Activated CD8-positive, alpha-beta memory T cell treated with anti-CD3 and anti-CD28 coated beads, Interleukin-2, amount 50 U/mL, for 4 hours (primary cell): ENCODE data around the gene SHISA6.

Experiments used
- DNase-seq: peaks from one replicate; pipeline ENCODE4 v3.0.0-alpha.2; 2020

Gene SHISA6

DNA sequence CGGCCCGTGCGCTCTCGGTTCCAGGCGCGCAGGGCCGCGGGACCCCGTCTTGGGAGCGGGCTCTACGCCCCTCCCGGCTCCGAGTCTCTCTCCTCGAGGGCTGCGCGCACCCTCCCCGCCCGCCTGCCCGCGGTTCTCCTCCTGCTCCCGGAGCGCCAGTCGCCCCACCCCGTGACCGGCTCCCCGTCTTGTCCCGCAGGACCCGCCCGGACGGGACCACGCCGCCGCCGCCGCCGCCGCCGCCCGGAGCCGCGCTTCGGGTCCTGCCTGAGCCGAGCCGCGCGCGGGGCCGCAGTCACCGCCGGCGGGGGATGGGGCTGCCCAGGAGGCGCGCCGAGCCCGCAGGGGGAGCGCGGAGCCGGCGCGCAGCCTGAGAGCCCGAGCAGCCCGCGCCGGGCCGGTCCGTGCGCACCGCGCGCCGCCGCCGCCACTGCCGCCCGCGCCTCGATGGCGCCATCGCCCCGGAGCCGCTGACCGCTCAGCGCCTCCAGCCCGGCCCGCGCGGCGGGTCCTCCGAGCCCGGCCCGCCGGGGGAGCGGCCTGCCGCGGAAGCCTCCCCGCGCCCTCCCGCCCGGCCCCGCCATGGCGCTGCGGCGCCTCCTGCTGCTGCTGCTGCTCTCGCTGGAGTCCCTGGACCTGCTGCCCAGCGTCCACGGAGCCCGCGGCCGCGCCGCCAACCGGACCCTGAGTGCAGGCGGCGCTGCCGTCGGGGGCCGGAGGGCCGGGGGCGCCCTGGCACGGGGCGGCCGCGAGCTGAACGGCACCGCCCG lies at the start of gene SHISA6:
TSS of gene SHISA6 (plus strand) at position 373 of the 770 bp plus-strand sequence.
- DNase-seq, result no peak

DNA sequence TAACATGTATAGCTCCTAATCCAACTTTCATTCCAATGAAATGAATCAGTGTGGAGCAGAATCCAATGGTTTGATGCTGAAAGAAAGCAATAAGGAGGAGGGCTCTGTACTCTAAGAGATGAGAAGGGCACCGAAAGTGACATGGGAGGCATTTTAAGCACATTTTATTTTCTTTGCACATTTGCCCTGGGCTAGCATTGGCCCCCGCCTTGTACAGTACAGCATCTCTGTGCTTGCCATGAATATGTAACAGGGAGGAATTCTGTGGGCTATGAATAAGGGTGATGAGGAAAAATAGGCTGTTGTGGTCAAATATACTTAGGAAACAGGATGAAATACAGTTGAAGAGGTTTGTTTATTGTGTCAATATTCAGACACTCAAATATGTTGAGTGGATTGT lies 45.2 kb upstream of the SHISA6 start:
- no peak for DNase-seq

DNA sequence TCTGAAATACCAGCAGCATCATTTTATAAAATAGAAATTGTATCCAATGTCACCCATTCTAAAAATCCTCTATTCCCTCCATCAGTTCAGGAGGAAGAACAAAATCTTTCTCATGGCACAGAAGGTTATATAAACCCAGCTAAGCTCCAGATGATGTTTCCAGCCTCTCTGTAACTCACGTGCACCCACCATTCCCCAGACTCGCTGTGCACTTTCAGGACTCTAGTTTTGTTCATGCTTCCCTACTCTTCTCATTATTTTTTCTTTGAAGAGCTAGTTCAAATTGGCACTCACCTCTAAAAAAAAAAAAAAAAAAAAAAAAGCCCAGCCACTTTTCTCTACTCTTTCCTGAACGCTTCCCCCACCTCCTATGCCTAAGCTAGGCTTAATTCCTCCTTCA lies 36.0 kb upstream of the SHISA6 start:
- no peak for DNase-seq

DNA sequence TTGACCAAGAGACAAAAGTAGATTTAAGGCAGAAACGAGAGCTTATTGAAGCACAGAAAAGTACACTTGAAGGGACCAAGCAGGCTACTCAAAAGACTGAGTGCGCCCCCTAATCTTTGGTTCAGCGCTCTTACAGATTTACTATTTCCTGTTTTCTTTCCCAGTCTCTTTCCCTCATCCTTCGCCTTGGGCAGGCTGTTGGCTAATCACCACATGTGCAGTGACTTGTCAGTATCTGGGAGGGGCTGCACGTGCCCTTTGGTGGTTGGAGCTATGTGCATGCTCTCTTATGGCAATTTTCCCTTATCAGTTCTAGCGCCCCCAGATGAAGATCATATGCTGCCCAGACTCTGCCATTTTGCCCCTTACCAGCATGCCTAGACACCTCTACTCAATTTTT lies 35.4 kb upstream of the SHISA6 start:
- DNase-seq, result no peak

DNA sequence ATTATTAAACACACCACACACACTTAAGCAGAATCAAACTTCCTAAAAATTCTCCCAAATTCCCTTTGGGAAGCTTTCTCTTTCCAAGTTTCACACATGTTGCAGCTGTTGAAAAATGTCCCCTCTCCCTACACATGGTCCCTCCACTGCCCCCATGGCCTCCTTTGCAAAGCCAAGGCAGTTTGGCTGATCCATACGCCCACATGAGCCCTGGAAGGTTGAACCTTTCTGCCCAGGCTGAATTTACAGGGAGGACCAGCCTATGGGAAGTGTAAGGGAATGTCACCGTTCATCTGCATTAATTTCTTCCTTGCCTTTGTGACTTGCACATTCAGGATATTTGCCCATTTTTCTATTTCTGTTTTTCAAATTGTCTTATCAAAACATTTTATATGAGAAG lies 31.1 kb upstream of the SHISA6 start:
- DNase-seq, result no peak

DNA sequence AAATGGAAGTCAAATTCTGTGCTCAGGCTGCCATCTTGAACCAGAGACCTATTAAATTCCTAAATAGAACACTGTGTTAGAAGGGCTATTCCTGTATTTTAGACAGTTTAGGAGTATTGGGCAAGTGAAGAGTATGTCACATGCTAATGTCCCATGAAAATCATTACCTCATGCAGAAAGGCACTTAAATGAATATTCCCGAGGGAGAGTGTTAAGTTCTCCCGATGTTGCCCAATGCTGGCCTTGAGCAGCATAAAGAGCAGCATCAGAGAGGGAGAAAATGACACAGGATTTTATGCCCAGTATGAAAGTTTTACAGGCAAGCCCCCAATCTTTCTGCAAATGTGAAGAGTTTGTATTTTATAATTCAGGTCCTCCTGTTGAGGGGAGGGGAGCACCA lies 28.2 kb upstream of the SHISA6 start:
- no peak for DNase-seq

DNA sequence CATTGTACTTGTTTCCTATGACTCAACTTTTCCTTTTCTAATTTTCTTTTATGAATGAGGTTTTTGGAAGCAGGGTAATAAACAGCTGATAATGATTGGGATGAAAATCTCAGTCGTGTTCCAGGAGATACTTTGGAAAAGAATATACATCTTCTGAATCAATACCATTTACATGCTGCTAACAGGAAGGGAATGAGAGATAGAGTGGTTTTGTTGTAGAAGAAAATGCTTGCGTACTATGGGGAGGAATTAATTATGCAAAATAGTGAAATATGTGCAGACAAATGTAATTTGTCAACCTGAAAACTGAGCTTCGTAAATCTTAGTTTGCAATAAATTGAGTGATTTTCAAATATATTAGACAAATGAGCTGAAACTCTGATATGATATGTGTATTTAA lies 24.0 kb upstream of the SHISA6 start:
- DNase-seq, result no peak

DNA sequence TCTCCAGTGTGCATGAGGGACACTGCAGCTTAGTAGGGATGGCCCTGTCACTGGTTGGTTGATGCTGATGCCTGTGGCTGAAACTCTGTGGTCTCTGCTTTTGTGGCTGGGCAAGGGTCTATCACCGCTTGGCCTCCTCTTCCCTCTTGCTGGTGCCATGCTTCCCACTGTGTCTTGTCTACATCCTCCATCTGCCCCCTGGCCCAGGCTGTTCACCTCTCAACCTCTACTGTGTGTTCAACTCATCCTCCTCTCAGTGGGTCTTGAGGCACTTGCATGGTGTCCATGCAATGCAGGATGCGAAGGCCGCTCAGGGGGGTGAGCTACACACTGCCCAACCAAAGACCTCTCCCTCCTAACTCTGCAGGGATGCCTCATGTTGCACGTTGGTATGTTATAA lies 19.8 kb upstream of the SHISA6 start:
- no peak for DNase-seq

DNA sequence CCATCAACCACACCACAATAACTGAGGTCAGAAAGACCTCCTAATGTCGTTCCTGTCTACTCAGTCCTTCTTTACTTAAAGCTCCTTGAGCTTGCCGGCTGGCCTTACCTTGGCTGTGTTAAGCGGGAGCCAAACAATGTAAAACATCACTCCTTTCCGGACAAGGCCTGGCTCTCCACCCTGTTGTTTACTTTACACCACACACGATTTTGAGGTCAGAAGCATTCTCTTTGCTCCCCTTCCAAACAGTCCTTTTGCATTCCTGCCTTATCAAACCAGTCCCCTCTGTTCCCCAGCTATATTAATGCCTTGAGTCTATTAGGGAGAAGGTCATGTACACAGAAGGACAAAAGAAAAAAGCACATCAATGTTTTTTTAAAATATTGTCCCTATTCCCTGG lies 19.3 kb upstream of the SHISA6 start:
- no peak for DNase-seq

DNA sequence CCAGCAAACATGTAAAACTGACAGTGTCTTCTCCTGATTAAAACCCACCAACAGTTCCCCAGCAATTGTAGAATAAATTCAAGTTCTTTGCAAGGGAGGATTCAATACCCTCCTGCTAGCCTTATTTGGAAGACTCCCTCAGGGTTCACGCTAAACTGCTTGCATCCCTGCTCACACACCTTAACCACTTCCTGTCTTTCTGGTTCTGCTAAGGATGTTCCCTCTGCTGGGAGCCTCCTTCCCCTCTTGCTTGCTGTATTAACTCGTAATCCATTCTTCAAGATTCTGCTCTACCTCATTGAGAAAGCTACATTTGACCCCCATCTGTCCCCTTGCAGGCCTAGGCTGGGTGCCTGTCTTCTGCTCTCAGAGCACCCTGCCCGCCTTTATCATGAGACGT lies 2.3 kb upstream of the SHISA6 start:
- DNase-seq, result no peak

DNA sequence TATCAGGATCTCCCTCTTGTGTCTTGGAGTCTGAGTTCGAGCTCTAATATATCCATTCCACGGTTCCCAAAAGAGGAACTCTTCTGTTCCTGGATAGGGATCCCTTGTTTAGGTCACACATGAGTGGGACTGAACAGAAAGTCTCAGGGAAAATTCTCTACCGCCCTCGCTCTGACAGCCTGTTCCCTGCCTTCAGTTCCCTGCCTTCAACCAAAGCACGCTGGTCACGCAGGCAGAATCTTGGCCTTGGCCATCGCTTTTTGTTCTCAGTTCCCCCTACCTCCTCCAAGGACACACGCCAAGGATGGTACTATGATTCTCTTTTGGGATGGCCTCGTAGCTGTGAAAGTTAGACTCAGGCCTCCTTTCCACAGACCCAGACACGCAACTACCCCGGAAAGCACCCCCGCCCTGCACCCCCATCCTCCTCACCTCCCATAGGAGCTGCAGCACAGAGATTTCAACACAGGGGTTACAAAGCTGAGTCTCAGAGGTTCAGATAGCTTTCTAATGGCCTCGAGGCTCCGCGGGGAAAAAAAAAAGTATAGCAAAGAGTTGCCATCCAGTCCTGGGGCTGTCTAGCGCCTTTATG lies 1.5 kb upstream of the SHISA6 start:
- DNase-seq, result no peak

DNA sequence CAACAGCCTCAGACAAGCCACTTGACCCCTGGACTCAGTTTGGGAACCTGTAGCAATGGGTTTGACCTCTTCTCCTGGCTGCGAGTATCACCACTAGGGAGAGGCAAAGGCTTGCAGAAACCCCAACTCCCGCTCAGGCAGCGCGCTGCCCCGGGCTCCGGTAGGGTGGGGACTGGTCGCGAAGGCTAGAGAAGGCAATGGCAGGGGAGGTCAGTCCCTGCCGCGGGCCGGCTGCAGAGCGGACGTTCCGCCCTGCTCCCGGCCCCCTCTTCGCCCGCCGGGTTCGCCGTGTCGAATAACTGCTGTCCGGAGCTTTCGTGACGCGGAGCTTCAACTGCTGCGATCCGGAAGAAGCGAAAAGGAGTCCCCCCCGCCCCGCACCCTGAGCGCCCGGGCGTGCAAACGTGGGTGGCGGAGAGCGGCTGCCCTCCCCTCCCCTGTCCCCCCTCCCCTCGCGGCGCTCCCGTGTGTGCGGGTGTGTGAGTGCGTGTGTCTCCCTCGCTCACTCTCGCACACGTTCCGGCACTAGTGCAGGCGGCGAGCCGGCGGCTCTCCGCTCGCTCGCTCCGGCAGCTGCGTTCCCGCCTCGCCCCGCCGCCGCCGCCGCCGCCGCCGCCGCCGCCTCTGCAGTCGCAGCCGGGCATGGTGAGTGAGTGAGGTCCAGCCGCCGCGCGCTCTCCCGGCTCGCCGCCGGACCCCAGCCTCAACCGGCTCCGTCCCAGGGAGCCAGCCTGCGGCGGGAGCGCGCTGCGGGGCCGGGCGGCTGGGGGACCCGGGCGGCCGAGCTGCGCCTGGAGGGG lies 772 bp upstream of the SHISA6 start:
- DNase-seq, result no peak

DNA sequence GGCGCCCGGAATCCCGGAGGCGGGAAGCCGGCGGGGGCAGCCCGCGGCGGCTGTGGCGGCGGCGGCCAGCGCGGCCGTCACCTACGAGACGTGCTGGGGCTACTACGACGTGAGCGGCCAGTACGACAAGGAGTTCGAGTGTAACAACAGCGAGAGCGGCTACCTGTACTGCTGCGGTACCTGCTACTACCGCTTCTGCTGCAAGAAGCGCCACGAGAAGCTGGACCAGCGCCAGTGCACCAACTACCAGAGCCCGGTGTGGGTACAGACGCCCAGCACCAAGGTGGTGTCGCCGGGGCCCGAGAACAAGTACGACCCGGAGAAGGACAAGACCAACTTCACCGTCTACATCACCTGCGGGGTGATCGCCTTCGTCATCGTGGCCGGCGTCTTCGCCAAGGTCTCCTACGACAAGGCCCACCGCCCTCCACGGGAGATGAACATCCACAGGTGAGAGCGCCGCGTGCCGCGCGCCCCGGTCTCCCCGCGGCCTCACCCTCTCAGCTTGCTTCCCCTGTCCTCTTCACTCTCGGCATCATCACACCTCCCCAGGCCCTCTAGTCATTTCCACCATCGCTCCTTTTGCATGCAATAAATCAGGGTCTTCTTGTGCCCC lies 706 bp downstream of the SHISA6 start:
- no peak for DNase-seq

DNA sequence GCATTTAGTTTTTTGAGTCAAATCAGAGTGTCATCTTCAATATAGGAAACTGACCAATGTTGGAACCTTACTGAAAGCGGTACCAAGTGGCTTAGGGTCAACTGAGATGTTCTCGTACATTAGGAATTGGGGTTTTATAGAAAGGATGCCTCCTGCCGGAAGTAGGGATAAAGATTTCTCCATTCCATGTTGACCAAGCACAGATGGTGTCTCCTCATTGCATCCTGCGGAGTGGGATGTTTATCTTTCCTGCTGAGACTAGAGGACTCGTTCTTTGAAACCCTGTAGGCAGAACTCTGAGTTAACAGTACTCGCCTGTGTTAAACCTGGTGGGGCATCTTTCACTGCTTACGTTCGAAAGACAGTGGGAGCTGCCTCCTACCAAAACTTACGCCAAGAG lies 1.4 kb downstream of the SHISA6 start:
- DNase-seq, result no peak

DNA sequence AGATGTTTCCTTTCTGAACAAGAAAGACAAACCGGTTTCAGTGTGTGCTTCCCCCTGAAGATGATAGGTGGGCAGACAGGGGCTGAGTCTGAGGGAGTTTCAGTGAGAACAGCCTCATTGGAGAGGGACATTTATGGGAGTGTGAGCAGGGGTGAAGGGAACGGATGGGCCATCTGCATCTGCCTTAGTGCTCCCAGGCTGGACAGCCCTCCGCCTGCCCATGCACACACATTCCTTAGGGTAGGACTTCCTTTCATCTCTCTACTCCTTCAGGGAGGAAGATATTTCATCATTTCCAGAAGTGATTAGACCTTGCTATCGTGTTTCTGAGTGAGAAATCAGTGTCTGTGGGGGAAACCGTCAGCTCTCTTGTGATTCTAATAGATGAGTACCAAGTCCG lies 3.8 kb downstream of the SHISA6 start:
- DNase-seq, result no peak

DNA sequence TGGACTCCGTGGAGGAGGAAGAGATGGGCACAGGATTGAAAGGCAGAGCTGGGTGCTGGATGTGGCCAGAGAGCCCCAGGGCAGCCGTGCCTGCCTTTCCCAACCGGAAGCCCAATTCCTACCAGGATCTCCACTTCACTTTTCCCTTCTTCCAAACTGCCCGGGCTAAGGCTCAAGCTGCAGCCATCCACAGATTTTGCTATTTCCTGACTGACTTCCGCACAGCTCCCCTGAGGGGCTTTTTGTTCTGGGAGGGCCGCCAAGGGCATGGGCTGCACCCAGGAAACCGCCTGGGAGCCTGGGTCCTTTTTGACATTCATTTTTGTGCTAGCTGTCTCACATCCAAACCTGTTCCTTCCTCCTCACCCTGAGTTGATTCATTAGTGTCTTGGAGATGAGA lies 4.2 kb downstream of the SHISA6 start:
- DNase-seq, result no peak

DNA sequence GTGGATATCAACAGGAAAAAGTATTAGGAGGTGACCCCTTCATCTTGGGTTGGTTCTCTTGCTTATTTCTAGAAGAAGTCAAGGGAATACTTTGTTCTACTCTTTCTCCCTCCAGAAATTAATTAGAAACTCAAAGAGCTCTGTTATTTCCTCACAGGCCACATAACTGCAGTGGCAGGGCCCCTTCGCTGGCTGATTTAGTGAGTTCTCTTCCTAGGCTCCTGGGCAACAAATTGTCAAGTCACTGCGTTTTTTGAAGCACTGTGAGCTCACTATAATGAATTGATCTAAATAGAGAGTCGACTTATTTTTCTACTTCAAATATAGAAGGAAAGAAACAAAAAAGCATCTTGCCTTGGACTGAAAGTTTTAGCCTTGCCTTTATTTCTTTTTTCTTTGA lies 4.8 kb downstream of the SHISA6 start:
- no peak for DNase-seq

DNA sequence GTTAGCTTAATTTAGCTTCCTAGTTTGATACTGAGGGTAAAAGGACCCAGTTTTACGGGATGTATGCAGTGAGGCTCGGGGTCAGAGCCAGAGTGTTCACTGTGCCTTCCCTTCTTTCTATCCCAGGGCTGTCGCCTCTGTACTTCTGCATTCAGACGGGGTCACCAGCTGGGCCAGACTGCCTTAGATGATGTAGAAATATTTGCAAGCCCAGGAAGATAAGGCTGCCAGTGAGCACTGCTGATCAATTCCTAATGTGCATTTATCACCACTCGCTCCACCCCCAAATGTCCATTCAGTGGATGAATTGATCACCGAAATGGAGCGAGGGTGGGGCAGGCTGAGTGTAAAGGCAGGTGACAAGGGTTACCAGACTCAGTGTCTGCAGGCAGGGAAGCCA lies 9.1 kb downstream of the SHISA6 start:
- no peak for DNase-seq

DNA sequence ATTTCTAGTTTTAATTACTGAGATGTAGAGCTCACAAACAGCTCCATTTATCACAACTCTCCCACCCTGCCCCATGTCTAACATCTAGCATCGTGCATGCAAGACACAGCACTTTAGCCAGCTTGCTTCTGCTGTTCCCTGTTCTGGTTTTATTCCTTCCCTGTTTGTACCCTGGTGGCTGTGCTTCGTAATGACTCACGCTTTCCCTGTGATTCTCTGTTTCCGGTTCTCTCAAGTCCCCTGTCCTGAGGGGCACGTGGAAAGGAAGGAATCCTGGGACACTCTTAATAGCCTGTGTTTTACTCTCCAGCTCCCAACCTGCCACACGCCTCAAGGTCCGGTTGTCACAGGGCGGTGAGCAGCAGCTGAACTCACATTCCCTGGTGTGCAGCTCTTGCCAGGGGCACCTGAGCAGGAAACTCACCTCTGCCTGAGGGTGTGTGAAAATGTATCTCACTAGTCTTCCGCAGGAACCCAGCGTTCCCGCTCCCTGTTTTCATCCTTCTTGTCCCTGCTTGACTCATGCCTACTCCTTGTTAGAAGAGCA lies 10.6 kb downstream of the SHISA6 start:
- no peak for DNase-seq

DNA sequence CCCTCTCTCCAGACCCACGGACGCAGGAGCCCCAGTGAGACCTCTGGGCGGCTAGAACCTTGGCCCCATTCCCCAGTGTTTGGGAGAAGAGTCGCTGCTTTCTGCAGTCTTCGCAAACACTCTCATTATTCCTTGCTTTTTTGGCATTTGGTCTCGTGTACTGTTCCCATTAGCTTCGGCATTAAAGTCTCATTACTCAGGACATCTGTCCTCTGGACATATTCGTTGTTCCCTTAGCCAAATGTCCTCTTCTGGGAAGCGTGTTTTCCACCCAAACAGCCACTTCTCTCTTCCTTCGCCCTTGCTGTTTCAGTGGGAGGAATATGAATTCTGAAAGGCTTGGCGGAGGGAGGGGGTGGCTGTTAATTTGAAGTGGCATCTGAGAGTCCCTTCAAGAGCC lies 11.1 kb downstream of the SHISA6 start:
- no peak for DNase-seq

DNA sequence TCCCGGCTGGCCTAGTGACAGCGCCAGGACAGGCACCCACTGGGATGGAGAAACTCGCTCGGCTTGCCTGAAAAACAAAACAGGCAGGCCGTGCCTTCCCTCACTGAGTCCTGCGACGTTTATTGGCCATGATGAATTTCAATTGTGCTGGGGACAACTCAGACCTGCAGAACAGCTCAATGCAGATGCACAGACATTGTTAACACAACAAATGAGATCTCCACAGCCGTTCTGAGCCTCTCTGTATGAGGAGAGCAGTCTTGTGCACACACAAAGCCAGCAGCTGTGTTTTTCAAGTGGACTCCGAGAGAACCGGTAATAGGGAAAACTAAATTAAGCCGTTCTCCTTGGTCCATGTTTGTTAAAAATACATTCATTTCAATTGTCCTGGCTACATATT lies 15.9 kb downstream of the SHISA6 start:
- DNase-seq, result no peak

DNA sequence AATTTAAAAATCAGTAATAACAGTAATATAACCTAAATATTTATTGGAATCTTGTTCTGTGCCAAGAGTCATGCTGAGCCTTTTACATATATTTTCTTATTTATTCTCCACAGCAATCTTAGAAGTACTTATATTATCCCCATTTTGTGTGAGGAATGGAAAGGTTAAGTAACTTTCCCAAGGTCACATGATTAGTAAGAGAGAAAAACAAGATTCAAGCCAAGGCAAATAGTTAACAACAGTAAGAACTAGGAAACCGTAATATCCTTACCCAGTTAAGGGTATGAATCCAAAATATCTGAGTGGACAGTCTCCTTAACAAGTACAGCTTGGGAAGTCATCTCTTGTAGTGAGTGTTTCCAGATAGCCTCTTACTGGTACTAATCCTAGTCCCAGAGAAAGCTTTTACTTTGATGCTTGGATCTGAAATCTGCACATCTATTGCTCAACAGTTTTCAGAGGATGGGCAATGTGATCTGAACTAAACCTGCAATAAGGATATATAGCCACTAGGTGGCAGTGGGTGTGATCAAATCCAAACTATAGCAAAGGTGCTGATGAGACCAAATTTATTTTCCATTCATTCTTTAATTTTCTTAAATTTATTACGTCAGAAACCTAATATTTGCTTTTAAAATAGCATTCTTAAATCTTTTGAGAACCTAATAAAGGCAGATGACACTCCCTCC lies 23.3 kb downstream of the SHISA6 start:
- no peak for DNase-seq
